Measurements from ENCODE around the gene NSD2.

DNA sequence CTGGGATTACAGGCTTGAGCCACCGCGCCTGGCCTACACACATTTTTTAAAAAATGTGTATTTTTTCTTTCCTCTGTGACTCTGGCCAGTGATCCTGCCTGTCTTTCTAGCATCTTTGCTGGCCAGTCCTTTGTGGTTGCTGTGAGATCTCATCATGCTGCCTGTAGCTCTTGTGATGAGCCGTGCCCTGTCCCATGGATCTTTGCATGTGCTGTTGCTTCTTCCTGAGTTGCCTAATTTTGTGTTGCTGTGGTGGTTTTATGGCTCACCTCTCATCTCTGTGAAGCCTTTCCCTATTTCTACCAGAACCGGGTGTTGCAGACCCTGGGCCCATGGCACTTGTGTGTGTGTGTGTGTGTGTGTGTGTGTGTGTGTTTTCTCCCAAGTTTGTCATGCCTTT, 8.3 kb downstream of the NSD2 start:
- TF ChIP-seq, protein P1, sequence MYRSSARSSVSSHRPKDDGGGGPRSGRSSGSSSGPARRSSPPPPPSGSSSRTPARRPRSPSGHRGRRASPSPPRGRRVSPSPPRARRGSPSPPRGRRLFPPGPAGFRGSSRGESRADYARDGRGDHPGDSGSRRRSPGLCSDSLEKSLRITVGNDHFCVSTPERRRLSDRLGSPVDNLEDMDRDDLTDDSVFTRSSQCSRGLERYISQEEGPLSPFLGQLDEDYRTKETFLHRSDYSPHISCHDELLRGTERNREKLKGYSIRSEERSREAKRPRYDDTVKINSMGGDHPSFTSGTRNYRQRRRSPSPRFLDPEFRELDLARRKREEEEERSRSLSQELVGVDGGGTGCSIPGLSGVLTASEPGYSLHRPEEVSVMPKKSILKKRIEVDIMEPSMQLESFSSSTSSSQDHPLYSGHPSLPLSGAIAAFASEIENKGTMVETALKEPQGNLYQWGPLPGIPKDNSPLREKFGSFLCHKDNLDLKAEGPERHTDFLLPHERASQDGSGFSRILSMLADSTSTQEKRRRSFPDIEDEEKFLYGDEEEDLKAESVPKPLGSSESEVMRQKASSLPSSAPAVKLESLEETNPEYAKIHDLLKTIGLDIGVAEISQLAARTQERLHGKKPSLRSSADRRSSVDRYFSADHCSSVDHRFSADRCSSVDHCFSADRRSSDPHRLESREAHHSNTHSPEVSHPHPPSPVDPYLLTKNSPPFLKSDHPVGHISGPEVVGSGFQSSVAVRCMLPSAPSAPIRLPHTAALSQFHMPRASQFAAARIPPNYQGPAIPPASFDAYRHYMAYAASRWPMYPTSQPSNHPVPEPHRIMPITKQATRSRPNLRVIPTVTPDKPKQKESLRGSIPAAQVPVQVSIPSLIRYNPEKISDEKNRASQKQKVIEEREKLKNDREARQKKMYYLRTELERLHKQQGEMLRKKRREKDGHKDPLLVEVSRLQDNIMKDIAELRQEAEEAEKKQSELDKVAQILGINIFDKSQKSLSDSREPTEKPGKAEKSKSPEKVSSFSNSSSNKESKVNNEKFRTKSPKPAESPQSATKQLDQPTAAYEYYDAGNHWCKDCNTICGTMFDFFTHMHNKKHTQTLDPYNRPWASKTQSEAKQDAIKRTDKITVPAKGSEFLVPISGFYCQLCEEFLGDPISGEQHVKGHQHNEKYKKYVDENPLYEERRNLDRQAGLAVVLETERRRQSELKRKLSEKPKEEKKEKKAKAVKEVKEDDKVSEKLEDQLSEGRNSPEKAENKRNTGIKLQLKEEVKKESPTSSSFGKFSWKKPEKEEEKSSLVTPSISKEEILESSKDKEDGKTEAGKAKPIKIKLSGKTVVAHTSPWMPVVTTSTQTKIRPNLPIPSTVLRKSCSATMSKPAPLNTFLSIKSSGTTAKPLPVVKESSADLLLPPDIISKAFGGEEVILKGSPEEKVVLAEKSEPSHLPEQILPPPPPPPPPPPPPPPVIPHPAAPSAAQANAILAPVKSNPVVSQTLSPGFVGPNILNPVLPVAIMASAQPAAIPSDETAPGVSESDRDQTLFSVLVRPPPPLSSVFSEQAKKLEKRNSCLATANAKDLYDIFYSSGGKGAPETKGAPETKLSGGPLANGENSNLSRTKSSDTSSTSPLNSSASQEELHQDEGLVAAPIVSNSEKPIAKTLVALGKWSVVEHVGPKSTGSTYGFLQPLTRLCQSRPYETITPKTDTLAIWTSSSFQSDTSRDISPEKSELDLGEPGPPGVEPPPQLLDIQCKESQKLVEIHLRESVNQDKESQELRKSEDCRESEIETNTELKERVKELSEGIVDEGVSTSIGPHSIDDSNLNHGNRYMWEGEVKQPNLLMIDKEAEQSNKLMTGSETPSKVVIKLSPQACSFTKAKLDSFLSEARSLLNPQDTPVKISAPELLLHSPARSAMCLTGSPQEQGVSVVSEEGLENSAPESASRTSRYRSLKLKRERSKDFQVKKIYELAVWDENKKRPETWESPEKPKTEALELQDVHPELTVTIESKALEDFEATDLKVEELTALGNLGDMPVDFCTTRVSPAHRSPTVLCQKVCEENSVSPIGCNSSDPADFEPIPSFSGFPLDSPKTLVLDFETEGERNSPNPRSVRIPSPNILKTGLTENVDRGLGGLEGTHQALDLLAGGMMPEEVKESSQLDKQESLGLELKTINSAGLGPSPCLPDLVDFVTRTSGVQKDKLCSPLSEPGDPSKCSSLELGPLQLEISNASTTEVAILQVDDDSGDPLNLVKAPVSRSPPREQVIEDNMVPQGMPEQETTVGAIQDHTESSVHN (IDR thresholded peaks at IDR 0.05; ENCODE audit: borderline replicate concordance in 1 of 2, low read depth in 1 of 2): no peak
- no peak for TF ChIP-seq PURB (CRISPR knock-in tag; IDR thresholded peaks at IDR 0.05; ENCODE audit: low read depth)
- TF ChIP-seq, protein P2, sequence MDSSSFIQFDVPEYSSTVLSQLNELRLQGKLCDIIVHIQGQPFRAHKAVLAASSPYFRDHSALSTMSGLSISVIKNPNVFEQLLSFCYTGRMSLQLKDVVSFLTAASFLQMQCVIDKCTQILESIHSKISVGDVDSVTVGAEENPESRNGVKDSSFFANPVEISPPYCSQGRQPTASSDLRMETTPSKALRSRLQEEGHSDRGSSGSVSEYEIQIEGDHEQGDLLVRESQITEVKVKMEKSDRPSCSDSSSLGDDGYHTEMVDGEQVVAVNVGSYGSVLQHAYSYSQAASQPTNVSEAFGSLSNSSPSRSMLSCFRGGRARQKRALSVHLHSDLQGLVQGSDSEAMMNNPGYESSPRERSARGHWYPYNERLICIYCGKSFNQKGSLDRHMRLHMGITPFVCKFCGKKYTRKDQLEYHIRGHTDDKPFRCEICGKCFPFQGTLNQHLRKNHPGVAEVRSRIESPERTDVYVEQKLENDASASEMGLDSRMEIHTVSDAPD (CRISPR knock-in tag; IDR thresholded peaks at IDR 0.05): no peak
- TF ChIP-seq, protein P3, sequence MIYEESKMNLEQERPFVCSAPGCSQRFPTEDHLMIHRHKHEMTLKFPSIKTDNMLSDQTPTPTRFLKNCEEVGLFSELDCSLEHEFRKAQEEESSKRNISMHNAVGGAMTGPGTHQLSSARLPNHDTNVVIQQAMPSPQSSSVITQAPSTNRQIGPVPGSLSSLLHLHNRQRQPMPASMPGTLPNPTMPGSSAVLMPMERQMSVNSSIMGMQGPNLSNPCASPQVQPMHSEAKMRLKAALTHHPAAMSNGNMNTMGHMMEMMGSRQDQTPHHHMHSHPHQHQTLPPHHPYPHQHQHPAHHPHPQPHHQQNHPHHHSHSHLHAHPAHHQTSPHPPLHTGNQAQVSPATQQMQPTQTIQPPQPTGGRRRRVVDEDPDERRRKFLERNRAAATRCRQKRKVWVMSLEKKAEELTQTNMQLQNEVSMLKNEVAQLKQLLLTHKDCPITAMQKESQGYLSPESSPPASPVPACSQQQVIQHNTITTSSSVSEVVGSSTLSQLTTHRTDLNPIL (CRISPR knock-in tag; IDR thresholded peaks at IDR 0.05): no peak
- TF ChIP-seq, protein P4, sequence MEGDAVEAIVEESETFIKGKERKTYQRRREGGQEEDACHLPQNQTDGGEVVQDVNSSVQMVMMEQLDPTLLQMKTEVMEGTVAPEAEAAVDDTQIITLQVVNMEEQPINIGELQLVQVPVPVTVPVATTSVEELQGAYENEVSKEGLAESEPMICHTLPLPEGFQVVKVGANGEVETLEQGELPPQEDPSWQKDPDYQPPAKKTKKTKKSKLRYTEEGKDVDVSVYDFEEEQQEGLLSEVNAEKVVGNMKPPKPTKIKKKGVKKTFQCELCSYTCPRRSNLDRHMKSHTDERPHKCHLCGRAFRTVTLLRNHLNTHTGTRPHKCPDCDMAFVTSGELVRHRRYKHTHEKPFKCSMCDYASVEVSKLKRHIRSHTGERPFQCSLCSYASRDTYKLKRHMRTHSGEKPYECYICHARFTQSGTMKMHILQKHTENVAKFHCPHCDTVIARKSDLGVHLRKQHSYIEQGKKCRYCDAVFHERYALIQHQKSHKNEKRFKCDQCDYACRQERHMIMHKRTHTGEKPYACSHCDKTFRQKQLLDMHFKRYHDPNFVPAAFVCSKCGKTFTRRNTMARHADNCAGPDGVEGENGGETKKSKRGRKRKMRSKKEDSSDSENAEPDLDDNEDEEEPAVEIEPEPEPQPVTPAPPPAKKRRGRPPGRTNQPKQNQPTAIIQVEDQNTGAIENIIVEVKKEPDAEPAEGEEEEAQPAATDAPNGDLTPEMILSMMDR (IDR thresholded peaks at IDR 0.05 in 2 of 3, conservative IDR thresholded peaks at IDR 0.05 in 1 of 3; ENCODE audit: insufficient read depth in 2 of 3, low read depth in 1 of 3, low read length in 3 of 3): no peak
- no peak for TF ChIP-seq EZH2 (IDR thresholded peaks at IDR 0.05; ENCODE audit: borderline replicate concordance, low read depth, low read length)
- TF ChIP-seq TAL1 (IDR thresholded peaks at IDR 0.05): no peak; the same call in 1 of the 2 replicates
- no peak for TF ChIP-seq TEAD1 (CRISPR knock-in tag; IDR thresholded peaks at IDR 0.05)
- TF ChIP-seq, protein P5, sequence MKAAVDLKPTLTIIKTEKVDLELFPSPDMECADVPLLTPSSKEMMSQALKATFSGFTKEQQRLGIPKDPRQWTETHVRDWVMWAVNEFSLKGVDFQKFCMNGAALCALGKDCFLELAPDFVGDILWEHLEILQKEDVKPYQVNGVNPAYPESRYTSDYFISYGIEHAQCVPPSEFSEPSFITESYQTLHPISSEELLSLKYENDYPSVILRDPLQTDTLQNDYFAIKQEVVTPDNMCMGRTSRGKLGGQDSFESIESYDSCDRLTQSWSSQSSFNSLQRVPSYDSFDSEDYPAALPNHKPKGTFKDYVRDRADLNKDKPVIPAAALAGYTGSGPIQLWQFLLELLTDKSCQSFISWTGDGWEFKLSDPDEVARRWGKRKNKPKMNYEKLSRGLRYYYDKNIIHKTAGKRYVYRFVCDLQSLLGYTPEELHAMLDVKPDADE (conservative IDR thresholded peaks at IDR 0.05; ENCODE audit: control insufficient read depth, low read depth, low read length): no peak
- TF ChIP-seq TAF1 (IDR thresholded peaks at IDR 0.05; ENCODE audit: control insufficient read depth, extremely low read depth, insufficient read depth, low read length, severe bottlenecking): no peak

All from K562 (cell line).